Neural cell (in vitro differentiated cells): ENCODE results near the gene CASTOR2. TPM values are rescaled to one million over a fixed set of nuclear protein-coding genes. Genes with fewer than 3 reads are reported as not detected.

Experiments used
- H2AFZ ChIP-seq: fragments of 200-600, 300-800 bp; sonication (generic), shearing (Covaris generic); 2 replicates; pipeline ENCODE4 v1.6.0; 2014; ENCODE audit warnings: low read depth, mild to moderate bottlenecking, antibody characterized with exemption, low read length, moderate library complexity
- H3F3A ChIP-seq: fragments of 200-600 bp; shearing (Covaris generic); 2 replicates; pipeline ENCODE4 v1.6.1; 2016; ENCODE audit warnings: mild to moderate bottlenecking, moderate library complexity, mixed read lengths, antibody characterized with exemption, low read length; ENCODE audit not compliant: insufficient read depth, poor library complexity, severe bottlenecking
- H3K27ac ChIP-seq: fragments of 200-600, 300-800 bp; sonication (generic), shearing (Covaris generic); 2 replicates; pipeline ENCODE4 v1.5.1; 2014; ENCODE audit warnings: mild to moderate bottlenecking, low read length, moderate library complexity
- H3K27me3 ChIP-seq: fragments of 300-800, 200-600 bp; sonication (generic), shearing (Covaris generic); 2 replicates; pipeline ENCODE4 v1.6.0; 2014; ENCODE audit warnings: mild to moderate bottlenecking, low read depth, low read length, moderate library complexity; ENCODE audit not compliant: insufficient read depth
- H3K36me3 ChIP-seq: fragments of 300-800, 200-600 bp; sonication (generic), shearing (Covaris generic); 2 replicates; pipeline ENCODE4 v1.5.1; 2014; ENCODE audit warnings: mild to moderate bottlenecking, antibody characterized with exemption, low read length, moderate library complexity; ENCODE audit not compliant: insufficient read depth
- H3K4me2 ChIP-seq: fragments of 300-800, 200-600 bp; sonication (generic), shearing (Covaris generic); 2 replicates; pipeline ENCODE4 v1.6.0; 2014; ENCODE audit warnings: mild to moderate bottlenecking, low read length
- H3K4me3 ChIP-seq: fragments of 300-800, 200-600 bp; sonication (generic), shearing (Covaris generic); 2 replicates; pipeline ENCODE4 v1.5.1; 2014; ENCODE audit warnings: mild to moderate bottlenecking, low read length, moderate library complexity
- H3K79me2 ChIP-seq: fragments of 200-600 bp; shearing (Covaris generic); replicated peaks from 2 replicates; pipeline ENCODE4 v1.6.0; 2014; ENCODE audit warnings: mild to moderate bottlenecking, low read length, moderate library complexity; ENCODE audit not compliant: insufficient read depth
- H3K9ac ChIP-seq: fragments of 300-800, 200-600 bp; sonication (generic), shearing (Covaris generic); 2 replicates; pipeline ENCODE4 v1.6.1; 2016; ENCODE audit warnings: mild to moderate bottlenecking, low read length, mixed read lengths
- H3K9me2 ChIP-seq: fragments of 200-600 bp; shearing (Covaris generic); 2 replicates; pipeline ENCODE4 v1.6.1; 2016; ENCODE audit warnings: mild to moderate bottlenecking, low read length, mixed read lengths; ENCODE audit not compliant: insufficient read depth
- H3K9me3 ChIP-seq: fragments of 200-600, 300-800 bp; sonication (generic), shearing (Covaris generic); 2 replicates; pipeline ENCODE4 v1.6.1; 2016; ENCODE audit warnings: mild to moderate bottlenecking, mixed run types, low read length, moderate library complexity, mixed read lengths
- H4K20me1 ChIP-seq: fragments of 200-600 bp; shearing (Covaris generic); 2 replicates; pipeline ENCODE4 v1.6.1; 2016; ENCODE audit warnings: mild to moderate bottlenecking, mixed run types; ENCODE audit not compliant: insufficient read depth
- EP300 ChIP-seq: fragments of 450-650 bp; conservative IDR thresholded peaks from 2 replicates; pipeline ENCODE4 v1.6.1; 2014; ENCODE audit warnings: antibody characterized with exemption, mild to moderate bottlenecking, moderate library complexity; ENCODE audit not compliant: poor library complexity, severe bottlenecking
- EZH2 ChIP-seq: fragments of 200-600, 300-800 bp; shearing (Covaris generic), sonication (generic); IDR thresholded peaks from 2 replicates; pipeline ENCODE4 v1.6.1; 2014; ENCODE audit warnings: antibody characterized with exemption, low read length, borderline replicate concordance, mild to moderate bottlenecking; ENCODE audit not compliant: insufficient read depth, poor library complexity, severe bottlenecking
- MXI1 ChIP-seq: fragments of 450-650 bp; conservative IDR thresholded peaks from 2 replicates; pipeline ENCODE4 v1.6.1; 2014; ENCODE audit warnings: antibody characterized with exemption, mild to moderate bottlenecking; ENCODE audit not compliant: poor library complexity, severe bottlenecking
- POLR2AphosphoS5 ChIP-seq: IDR thresholded peaks from 2 replicates; pipeline ENCODE4 v1.6.1; 2012
- RAD21 ChIP-seq: fragments of 450-650 bp; conservative IDR thresholded peaks from 2 replicates; pipeline ENCODE4 v1.6.1; 2014; ENCODE audit warnings: antibody characterized with exemption, mild to moderate bottlenecking, moderate library complexity
- SMC3 ChIP-seq: fragments of 450-650 bp; conservative IDR thresholded peaks from 2 replicates; pipeline ENCODE4 v1.6.1; 2014; ENCODE audit warnings: antibody characterized with exemption, mild to moderate bottlenecking, moderate library complexity; ENCODE audit not compliant: poor library complexity
- TAF1 ChIP-seq: IDR thresholded peaks from 2 replicates; pipeline ENCODE4 v1.6.1; 2012; ENCODE audit warnings: low read depth
- polyA plus RNA-seq: library from polyadenylated mRNA; depleted of rRNA; stranded (reverse); fragments of >200 nt; gene quantifications from 2 replicates; pipeline ENCODE4 v1.2.3, GENCODE V29; 2014
- TF ChIP-seq, protein P1 (sequence below): IDR thresholded peaks from 2 replicates; pipeline ENCODE4 v1.6.1; 2012; ENCODE audit warnings: borderline replicate concordance
- TF ChIP-seq, protein P2 (sequence below): fragments of 450-650 bp; IDR thresholded peaks from 2 replicates; pipeline ENCODE4 v1.5.1; 2014; ENCODE audit warnings: antibody characterized with exemption, mild to moderate bottlenecking, moderate library complexity; ENCODE audit not compliant: poor library complexity, severe bottlenecking

The CASTOR2 gene
- polyA plus RNA-seq, 1 donor from 2014 or later: 13.7 TPM

DNA sequence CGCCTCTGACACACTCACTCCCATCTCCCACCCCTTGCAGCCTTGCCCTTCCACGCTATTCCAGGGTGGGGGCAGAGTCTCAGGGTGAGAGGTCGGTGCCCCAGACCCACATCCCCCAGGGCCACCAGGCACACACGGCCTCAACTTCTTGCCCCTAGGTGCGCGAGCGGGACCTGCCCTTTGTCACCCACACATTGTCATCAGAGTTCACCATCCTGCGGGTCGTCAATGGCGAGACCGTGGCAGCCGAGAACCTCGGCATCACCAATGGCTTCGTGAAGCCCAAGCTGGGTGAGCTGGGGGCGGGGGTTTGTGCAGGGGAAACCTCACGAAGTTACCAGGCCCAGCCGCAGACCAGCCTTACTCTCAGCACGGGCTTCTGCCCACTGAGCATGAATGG, 53.3 kb downstream of the CASTOR2 start:
- H4K20me1 ChIP-seq: no peaks in the 10 kb centered on the region
- H3K4me2 ChIP-seq: no peak overlapping the region
- no peaks in the 10 kb centered on the region for H3K9me3 ChIP-seq
- no peaks in the 10 kb centered on the region for H3F3A ChIP-seq
- H3K27ac ChIP-seq: no peak overlapping the region
- no peaks in the 10 kb centered on the region for H3K36me3 ChIP-seq
- no peaks in the 10 kb centered on the region for H3K27me3 ChIP-seq
- TF ChIP-seq RAD21 (no peak), EP300 (no peak), TAF1 (no peak), EZH2 (no peak), POLR2AphosphoS5 (no peak), SMC3 (no peak), MXI1 (no peak)
- TF ChIP-seq, protein P1, sequence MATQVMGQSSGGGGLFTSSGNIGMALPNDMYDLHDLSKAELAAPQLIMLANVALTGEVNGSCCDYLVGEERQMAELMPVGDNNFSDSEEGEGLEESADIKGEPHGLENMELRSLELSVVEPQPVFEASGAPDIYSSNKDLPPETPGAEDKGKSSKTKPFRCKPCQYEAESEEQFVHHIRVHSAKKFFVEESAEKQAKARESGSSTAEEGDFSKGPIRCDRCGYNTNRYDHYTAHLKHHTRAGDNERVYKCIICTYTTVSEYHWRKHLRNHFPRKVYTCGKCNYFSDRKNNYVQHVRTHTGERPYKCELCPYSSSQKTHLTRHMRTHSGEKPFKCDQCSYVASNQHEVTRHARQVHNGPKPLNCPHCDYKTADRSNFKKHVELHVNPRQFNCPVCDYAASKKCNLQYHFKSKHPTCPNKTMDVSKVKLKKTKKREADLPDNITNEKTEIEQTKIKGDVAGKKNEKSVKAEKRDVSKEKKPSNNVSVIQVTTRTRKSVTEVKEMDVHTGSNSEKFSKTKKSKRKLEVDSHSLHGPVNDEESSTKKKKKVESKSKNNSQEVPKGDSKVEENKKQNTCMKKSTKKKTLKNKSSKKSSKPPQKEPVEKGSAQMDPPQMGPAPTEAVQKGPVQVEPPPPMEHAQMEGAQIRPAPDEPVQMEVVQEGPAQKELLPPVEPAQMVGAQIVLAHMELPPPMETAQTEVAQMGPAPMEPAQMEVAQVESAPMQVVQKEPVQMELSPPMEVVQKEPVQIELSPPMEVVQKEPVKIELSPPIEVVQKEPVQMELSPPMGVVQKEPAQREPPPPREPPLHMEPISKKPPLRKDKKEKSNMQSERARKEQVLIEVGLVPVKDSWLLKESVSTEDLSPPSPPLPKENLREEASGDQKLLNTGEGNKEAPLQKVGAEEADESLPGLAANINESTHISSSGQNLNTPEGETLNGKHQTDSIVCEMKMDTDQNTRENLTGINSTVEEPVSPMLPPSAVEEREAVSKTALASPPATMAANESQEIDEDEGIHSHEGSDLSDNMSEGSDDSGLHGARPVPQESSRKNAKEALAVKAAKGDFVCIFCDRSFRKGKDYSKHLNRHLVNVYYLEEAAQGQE: no peak
- TF ChIP-seq, protein P2, sequence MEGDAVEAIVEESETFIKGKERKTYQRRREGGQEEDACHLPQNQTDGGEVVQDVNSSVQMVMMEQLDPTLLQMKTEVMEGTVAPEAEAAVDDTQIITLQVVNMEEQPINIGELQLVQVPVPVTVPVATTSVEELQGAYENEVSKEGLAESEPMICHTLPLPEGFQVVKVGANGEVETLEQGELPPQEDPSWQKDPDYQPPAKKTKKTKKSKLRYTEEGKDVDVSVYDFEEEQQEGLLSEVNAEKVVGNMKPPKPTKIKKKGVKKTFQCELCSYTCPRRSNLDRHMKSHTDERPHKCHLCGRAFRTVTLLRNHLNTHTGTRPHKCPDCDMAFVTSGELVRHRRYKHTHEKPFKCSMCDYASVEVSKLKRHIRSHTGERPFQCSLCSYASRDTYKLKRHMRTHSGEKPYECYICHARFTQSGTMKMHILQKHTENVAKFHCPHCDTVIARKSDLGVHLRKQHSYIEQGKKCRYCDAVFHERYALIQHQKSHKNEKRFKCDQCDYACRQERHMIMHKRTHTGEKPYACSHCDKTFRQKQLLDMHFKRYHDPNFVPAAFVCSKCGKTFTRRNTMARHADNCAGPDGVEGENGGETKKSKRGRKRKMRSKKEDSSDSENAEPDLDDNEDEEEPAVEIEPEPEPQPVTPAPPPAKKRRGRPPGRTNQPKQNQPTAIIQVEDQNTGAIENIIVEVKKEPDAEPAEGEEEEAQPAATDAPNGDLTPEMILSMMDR: no peak
- H3K4me3 ChIP-seq: no peak overlapping the region
- H3K79me2 ChIP-seq: no peaks in the 10 kb centered on the region
- H3K9ac ChIP-seq: no peak overlapping the region
- H2AFZ ChIP-seq: no peak overlapping the region
- no peaks in the 10 kb centered on the region for H3K9me2 ChIP-seq

DNA sequence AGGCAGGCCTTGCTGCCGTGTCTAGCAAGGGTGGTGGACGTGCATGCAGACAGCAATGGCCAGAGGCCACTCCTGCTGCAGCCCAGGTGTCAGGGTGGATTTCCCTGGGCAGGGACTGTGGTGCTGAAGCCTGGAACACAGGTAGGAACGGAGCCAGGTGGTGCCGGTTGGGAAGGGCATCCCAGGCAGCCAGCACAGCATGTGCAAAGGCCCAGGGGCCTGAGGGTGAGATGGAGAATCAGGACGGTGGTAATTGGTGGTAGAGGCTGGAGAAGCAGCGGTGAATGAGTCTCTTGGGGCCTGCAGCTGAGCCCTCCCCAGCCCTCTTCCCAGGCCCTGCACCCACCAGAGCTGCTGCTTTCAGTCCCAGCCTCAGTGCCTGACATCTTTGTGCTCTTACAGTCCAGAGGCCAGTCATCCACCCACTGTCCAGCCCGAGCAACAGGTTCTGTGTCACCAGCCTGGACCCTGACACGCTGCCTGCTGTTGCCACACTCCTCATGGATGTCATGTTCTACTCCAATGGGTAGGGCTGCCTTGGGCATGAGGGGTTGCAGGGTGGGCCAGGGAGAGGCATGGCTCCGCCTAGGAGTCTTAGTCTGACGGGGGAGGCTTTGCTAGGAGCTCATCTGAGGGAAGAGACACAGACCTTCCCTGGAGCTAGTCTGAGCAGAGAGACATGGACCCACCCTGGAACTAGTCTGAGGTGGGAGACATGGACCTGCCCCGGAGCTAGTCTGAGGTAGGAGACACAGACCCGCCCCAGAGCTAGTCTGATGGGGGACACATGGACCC, 54.3 kb downstream of the CASTOR2 start:
- no peak overlapping the region for H3K9ac ChIP-seq
- H2AFZ ChIP-seq: no peak overlapping the region
- H4K20me1 ChIP-seq: no peaks in the 10 kb centered on the region
- no peak overlapping the region for H3K4me3 ChIP-seq
- H3K27me3 ChIP-seq: no peaks in the 10 kb centered on the region
- no peaks in the 10 kb centered on the region for H3F3A ChIP-seq
- no peaks in the 10 kb centered on the region for H3K9me2 ChIP-seq
- no peaks in the 10 kb centered on the region for H3K36me3 ChIP-seq
- H3K9me3 ChIP-seq: no peaks in the 10 kb centered on the region
- H3K27ac ChIP-seq: no peak overlapping the region
- no peak overlapping the region for H3K4me2 ChIP-seq
- H3K79me2 ChIP-seq: no peaks in the 10 kb centered on the region
- TF ChIP-seq MXI1 (no peak), RAD21 (no peak), POLR2AphosphoS5 (no peak), EP300 (no peak), SMC3 (no peak), EZH2 (no peak), TAF1 (no peak)
- TF ChIP-seq, protein P2: no peak
- TF ChIP-seq, protein P1: no peak
